HepG2 (cell line): ENCODE results near the gene ADI1. TPM values are rescaled to one million over a fixed set of nuclear protein-coding genes. Genes with fewer than 3 reads are reported as not detected.

Experiments used
- BRF2 ChIP-seq: sonication (generic); formaldehyde crosslinking; IDR thresholded peaks from 2 replicates; pipeline ENCODE4 v1.8.1; 2022; ENCODE audit warnings: mild to moderate bottlenecking, missing genetic modification reagents
- FOXC1 ChIP-seq: sonication (generic); formaldehyde crosslinking; IDR thresholded peaks from 2 replicates; pipeline ENCODE4 v1.8.0; 2022; ENCODE audit warnings: mild to moderate bottlenecking, missing genetic modification reagents, borderline replicate concordance
- FOXJ3 ChIP-seq: sonication (generic); formaldehyde crosslinking; IDR thresholded peaks from 2 replicates; pipeline ENCODE4 v1.4.0; 2020; ENCODE audit warnings: missing genetic modification reagents, mild to moderate bottlenecking, borderline replicate concordance
- HNF1A ChIP-seq, 2 experiments: sonication (generic) in 1 of 2; formaldehyde crosslinking in 1 of 2; IDR thresholded peaks; 2 replicates each; pipeline versions ENCODE4 v1.4.0 to v1.6.1; 2016 to 2020; ENCODE audit warnings: borderline replicate concordance in 1 of 2, low read depth in 1 of 2, mild to moderate bottlenecking in 1 of 2, missing genetic modification reagents in 1 of 2
- KAT7 ChIP-seq: IDR thresholded peaks from 2 replicates; pipeline ENCODE4 v1.6.1; 2018; ENCODE audit warnings: borderline replicate concordance, missing compliant biosample characterization
- MTF2 ChIP-seq: sonication (generic); formaldehyde crosslinking; IDR thresholded peaks from 2 replicates; pipeline ENCODE4 v1.5.0; 2020; ENCODE audit warnings: missing genetic modification reagents, borderline replicate concordance
- RAD21 ChIP-seq: fragments of 450-650 bp; formaldehyde crosslinking; IDR thresholded peaks from 2 replicates; pipeline ENCODE4 v1.5.0; 2020; ENCODE audit warnings: mild to moderate bottlenecking
- SP2 ChIP-seq: sonication (generic); formaldehyde crosslinking; IDR thresholded peaks from 2 replicates; pipeline ENCODE4 v1.5.1; 2020; ENCODE audit warnings: mild to moderate bottlenecking, missing genetic modification reagents
- SRY ChIP-seq: sonication (generic); formaldehyde crosslinking; IDR thresholded peaks from 2 replicates; pipeline ENCODE4 v1.8.0; 2022; ENCODE audit warnings: mild to moderate bottlenecking, missing genetic modification reagents
- ZNF275 ChIP-seq: sonication (generic); formaldehyde crosslinking; IDR thresholded peaks from 2 replicates; pipeline ENCODE4 v1.8.0; 2022; ENCODE audit warnings: missing genetic modification reagents, mild to moderate bottlenecking, inconsistent platforms, borderline replicate concordance
- ZNF350 ChIP-seq: sonication (generic); formaldehyde crosslinking; IDR thresholded peaks from 2 replicates; pipeline ENCODE4 v1.4.0; 2020; ENCODE audit warnings: mild to moderate bottlenecking, low read depth, missing genetic modification reagents, borderline replicate concordance
- ZNF446 ChIP-seq: sonication (generic); formaldehyde crosslinking; IDR thresholded peaks from 2 replicates; pipeline ENCODE4 v1.5.0; 2020; ENCODE audit warnings: mild to moderate bottlenecking, missing genetic modification reagents
- polyA plus RNA-seq, 8 experiments: library from polyadenylated mRNA; depleted of rRNA in 3 of 8; stranded (reverse) in 7 of 8; unstranded in 1 of 8; fragments of >200 nt; fragmentation: Illumina TruSeq in 4 of 8; extraction: Trizol in 4 of 8; gene quantifications; 2 replicates each; pipeline versions ENCODE4 v1.2.1 to v1.2.3, GENCODE V29; 2011 to 2016; ENCODE audit warnings: low read depth in 4 of 8, missing spikeins in 1 of 8, mixed read lengths in 1 of 8; ENCODE audit not compliant: insufficient read depth in 1 of 8
- total RNA-seq, 5 experiments: library from RNA; depleted of rRNA; stranded (reverse); fragments of >200 nt; fragmentation: Illumina TruSeq; extraction: Trizol; gene quantifications; 2 replicates each; pipeline ENCODE4 v1.2.3, GENCODE V29; 2016; ENCODE audit warnings: low read depth in 1 of 5
- TF ChIP-seq, protein P1 (sequence below): sonication (generic); formaldehyde crosslinking; IDR thresholded peaks from 2 replicates; pipeline ENCODE4 v1.5.0; 2020; ENCODE audit warnings: missing genetic modification reagents, mild to moderate bottlenecking, borderline replicate concordance
- TF ChIP-seq, protein P2 (sequence below): sonication (generic); formaldehyde crosslinking; IDR thresholded peaks from 2 replicates; pipeline ENCODE4; 2020; ENCODE audit warnings: missing genetic modification reagents, mild to moderate bottlenecking, borderline replicate concordance
- TF ChIP-seq, protein P3 (sequence below): sonication (generic); formaldehyde crosslinking; IDR thresholded peaks from 2 replicates; pipeline ENCODE4 v1.4.0; 2020; ENCODE audit warnings: missing genetic modification reagents

ADI1 gene
- total and polyA plus RNA-seq, 2 of the 13 experiments (the other 11 are each of a cell fraction or from before 2014, with no cell fraction given): 28.7 to 123 TPM

- TF ChIP-seq FOXC1 (CRISPR knock-in tag): no peak
- TF ChIP-seq KAT7: no peak
- TF ChIP-seq ZNF446 (CRISPR knock-in tag): no peak
- no peak for TF ChIP-seq BRF2 (CRISPR knock-in tag)
- no peak for TF ChIP-seq ZNF275 (CRISPR knock-in tag)
- no peak for TF ChIP-seq SP2 (CRISPR knock-in tag)
- TF ChIP-seq FOXJ3 (CRISPR knock-in tag): no peak
- TF ChIP-seq ZNF350 (CRISPR knock-in tag): no peak
- no peak for TF ChIP-seq RAD21
- TF ChIP-seq HNF1A (IDR thresholded peaks at IDR 0.05; ENCODE audit: low read depth): no peak
- TF ChIP-seq HNF1A (CRISPR knock-in tag; IDR thresholded peaks at IDR 0.05; ENCODE audit: borderline replicate concordance): no peak
- no peak for TF ChIP-seq MTF2 (CRISPR knock-in tag)
- TF ChIP-seq, protein P1, sequence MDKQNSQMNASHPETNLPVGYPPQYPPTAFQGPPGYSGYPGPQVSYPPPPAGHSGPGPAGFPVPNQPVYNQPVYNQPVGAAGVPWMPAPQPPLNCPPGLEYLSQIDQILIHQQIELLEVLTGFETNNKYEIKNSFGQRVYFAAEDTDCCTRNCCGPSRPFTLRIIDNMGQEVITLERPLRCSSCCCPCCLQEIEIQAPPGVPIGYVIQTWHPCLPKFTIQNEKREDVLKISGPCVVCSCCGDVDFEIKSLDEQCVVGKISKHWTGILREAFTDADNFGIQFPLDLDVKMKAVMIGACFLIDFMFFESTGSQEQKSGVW (CRISPR knock-in tag): no peak
- TF ChIP-seq, protein P2, sequence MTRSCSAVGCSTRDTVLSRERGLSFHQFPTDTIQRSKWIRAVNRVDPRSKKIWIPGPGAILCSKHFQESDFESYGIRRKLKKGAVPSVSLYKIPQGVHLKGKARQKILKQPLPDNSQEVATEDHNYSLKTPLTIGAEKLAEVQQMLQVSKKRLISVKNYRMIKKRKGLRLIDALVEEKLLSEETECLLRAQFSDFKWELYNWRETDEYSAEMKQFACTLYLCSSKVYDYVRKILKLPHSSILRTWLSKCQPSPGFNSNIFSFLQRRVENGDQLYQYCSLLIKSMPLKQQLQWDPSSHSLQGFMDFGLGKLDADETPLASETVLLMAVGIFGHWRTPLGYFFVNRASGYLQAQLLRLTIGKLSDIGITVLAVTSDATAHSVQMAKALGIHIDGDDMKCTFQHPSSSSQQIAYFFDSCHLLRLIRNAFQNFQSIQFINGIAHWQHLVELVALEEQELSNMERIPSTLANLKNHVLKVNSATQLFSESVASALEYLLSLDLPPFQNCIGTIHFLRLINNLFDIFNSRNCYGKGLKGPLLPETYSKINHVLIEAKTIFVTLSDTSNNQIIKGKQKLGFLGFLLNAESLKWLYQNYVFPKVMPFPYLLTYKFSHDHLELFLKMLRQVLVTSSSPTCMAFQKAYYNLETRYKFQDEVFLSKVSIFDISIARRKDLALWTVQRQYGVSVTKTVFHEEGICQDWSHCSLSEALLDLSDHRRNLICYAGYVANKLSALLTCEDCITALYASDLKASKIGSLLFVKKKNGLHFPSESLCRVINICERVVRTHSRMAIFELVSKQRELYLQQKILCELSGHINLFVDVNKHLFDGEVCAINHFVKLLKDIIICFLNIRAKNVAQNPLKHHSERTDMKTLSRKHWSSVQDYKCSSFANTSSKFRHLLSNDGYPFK (CRISPR knock-in tag): no peak
- TF ChIP-seq, protein P3, sequence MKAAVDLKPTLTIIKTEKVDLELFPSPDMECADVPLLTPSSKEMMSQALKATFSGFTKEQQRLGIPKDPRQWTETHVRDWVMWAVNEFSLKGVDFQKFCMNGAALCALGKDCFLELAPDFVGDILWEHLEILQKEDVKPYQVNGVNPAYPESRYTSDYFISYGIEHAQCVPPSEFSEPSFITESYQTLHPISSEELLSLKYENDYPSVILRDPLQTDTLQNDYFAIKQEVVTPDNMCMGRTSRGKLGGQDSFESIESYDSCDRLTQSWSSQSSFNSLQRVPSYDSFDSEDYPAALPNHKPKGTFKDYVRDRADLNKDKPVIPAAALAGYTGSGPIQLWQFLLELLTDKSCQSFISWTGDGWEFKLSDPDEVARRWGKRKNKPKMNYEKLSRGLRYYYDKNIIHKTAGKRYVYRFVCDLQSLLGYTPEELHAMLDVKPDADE (CRISPR knock-in tag): no peak
- no peak for TF ChIP-seq SRY (CRISPR knock-in tag)
Observed at GRCh38 chr2:3527886-3528785, 8.8 kb upstream of the ADI1 start (continued).
